Measurements from ENCODE around the gene GDF7. TPM values are rescaled to one million over a fixed set of nuclear protein-coding genes. Genes with fewer than 3 reads are reported as not detected.
A peak's percentile ranks its signal among the peaks of the same experiment; 100 is the strongest.

The GDF7 gene
- total RNA-seq, 6 experiments from 2014 or later, result 0.95 to 5.0 (median 2.9) TPM

- no peaks in the 10 kb centered on the region for H3K36me3 ChIP-seq
- no peak overlapping the region for H3K27ac ChIP-seq
- no peaks in the 10 kb centered on the region for H3K27me3 ChIP-seq
- ATAC-seq (no peak), DNase-seq (peak in 1 of 3 donors; percentile 15)
- intact Hi-C loops (cut with DNase I), result loop anchor here (5.0 to 10.0 kb wide), 3 partner anchors 92 to 302 kb away; no protein-coding TSS in a partner anchor
- 60% methylated on average over 2 of the region's 5 CpGs for WGBS (ENCODE audit: insufficient coverage, low coverage, low lambda C conversion rate, missing lambda C conversion rate)
- no peak overlapping the region for H3K4me3 ChIP-seq
- TF ChIP-seq POLR2A (IDR thresholded peaks at IDR 0.05) (no peak), CTCF (IDR thresholded peaks at IDR 0.05) (no peak)
- peaks cover 0 to 11% (median 0%) of the 10 kb centered on the region in 4 donors for H3K4me1 ChIP-seq
- no peaks in the 10 kb centered on the region for H3K9me3 ChIP-seq
These were observed 4.5 kb upstream of the GDF7 start for GRCh38 chr2:20662308-20662937.

GRCh38 chr2:20663196-20664070 lies 3.5 kb upstream of the GDF7 start:
- WGBS (ENCODE audit: insufficient coverage, low coverage, low lambda C conversion rate, missing lambda C conversion rate), result 59% methylated on average over 5 of the region's 7 CpGs
- Histone ChIP-seq H3K36me3 (no peaks in the 10 kb centered on the region), H3K27ac (no peak overlapping the region), H3K4me1 (peaks cover 0 to 11% (median 3%) of the 10 kb centered on the region in 4 donors), H3K9me3 (no peaks in the 10 kb centered on the region), H3K27me3 (no peaks in the 10 kb centered on the region), H3K4me3 (no peak overlapping the region)
- no peak for ATAC-seq
- TF ChIP-seq CTCF (IDR thresholded peaks at IDR 0.05) (no peak), POLR2A (IDR thresholded peaks at IDR 0.05) (no peak)
- intact Hi-C loops (cut with DNase I), result loop anchor here (5.0 to 10.0 kb wide), 3 partner anchors 91 to 301 kb away; no protein-coding TSS in a partner anchor
- DNase-seq, result peak in 2 of 3 donors; percentile 8 to 24

GRCh38 chr2:20664071-20664390 lies 2.9 kb upstream of the GDF7 start:
- intact Hi-C loops (cut with DNase I), result loop anchor here (5.0 to 10.0 kb wide), 3 partner anchors 91 to 301 kb away; no protein-coding TSS in a partner anchor
- Histone ChIP-seq H3K4me3 (no peak overlapping the region), H3K4me1 (peaks cover 0 to 11% (median 3%) of the 10 kb centered on the region in 4 donors), H3K36me3 (no peaks in the 10 kb centered on the region), H3K27me3 (no peaks in the 10 kb centered on the region), H3K27ac (no peak overlapping the region), H3K9me3 (no peaks in the 10 kb centered on the region)
- DNase-seq (peak in 1 of 3 donors; percentile 25), ATAC-seq (no peak)
- WGBS (ENCODE audit: insufficient coverage, low coverage, low lambda C conversion rate, missing lambda C conversion rate), result 57% methylated on average over 1 of the region's 2 CpGs
- TF ChIP-seq CTCF (IDR thresholded peaks at IDR 0.05), result no peak
- TF ChIP-seq POLR2A (IDR thresholded peaks at IDR 0.05), result no peak

- Histone ChIP-seq H3K4me3 (no peak overlapping the region), H3K27ac (no peak overlapping the region), H3K4me1 (peaks cover 0 to 11% (median 3%) of the 10 kb centered on the region in 4 donors), H3K9me3 (no peaks in the 10 kb centered on the region), H3K36me3 (no peaks in the 10 kb centered on the region), H3K27me3 (no peaks in the 10 kb centered on the region)
- TF ChIP-seq CTCF (IDR thresholded peaks at IDR 0.05), result no peak
- TF ChIP-seq POLR2A (IDR thresholded peaks at IDR 0.05), result no peak
- 34% methylated on average over 9 of the region's 17 CpGs for WGBS (ENCODE audit: insufficient coverage, low coverage, low lambda C conversion rate, missing lambda C conversion rate)
- ATAC-seq, result no peak
- intact Hi-C loops (cut with DNase I), result loop anchor here (5.0 to 10.0 kb wide), 3 partner anchors 90 to 300 kb away; no protein-coding TSS in a partner anchor
- peak in 2 of 3 donors; percentile 7 to 29 for DNase-seq
These were observed 2.3 kb upstream of the GDF7 start for GRCh38 chr2:20664431-20665242.

Data from right lobe of liver (tissue), 6 donors.